ENCODE data around the gene PLPP2.

PLPP2 gene

GRCh38 chr19:292951-293350 lies 1.7 kb upstream of the PLPP2 start:
- DNase-seq, result no peak
- ATAC-seq, result no peak

GRCh38 chr19:292281-292884 lies 1.2 kb upstream of the PLPP2 start:
- DNase-seq (no peak), ATAC-seq (no peak)

- no peak for DNase-seq
- ATAC-seq, result no peak
Measured at GRCh38 chr19:291561-292280, 518 bp upstream of the PLPP2 start.

- ATAC-seq, result no peak
Measured at GRCh38 chr19:290372-291005, 714 bp downstream of the PLPP2 start.

GRCh38 chr19:289651-290371 lies 1.4 kb downstream of the PLPP2 start:
- peak; percentile 28 for DNase-seq

More at GRCh38 chr19:290372-291005, 714 bp downstream of the PLPP2 start:
- DNase-seq, result peak; percentile 33

GRCh38 chr19:288911-289310 lies 2.3 kb downstream of the PLPP2 start:
- no peak for DNase-seq
- ATAC-seq, result no peak

More at GRCh38 chr19:289651-290371, 1.4 kb downstream of the PLPP2 start:
- ATAC-seq, result peak; percentile 69

GRCh38 chr19:287381-287871 lies 3.8 kb downstream of the PLPP2 start:
- DNase-seq, result no peak
- no peak for ATAC-seq

- DNase-seq, result no peak
- ATAC-seq, result no peak
Measured at GRCh38 chr19:283395-283794, 7.8 kb downstream of the PLPP2 start.

- ATAC-seq, result no peak
Measured at GRCh38 chr19:282501-282900, 8.7 kb downstream of the PLPP2 start.

GRCh38 chr19:281992-282391 lies 9.2 kb downstream of the PLPP2 start:
- DNase-seq (no peak), ATAC-seq (no peak)

More at GRCh38 chr19:282501-282900, 8.7 kb downstream of the PLPP2 start:
- DNase-seq, result no peak

GRCh38 chr19:281156-281853 lies 9.9 kb downstream of the PLPP2 start:
- no peak for ATAC-seq
- no peak for DNase-seq

- ATAC-seq (no peak), DNase-seq (no peak)
Measured at GRCh38 chr19:280541-281009, 10.6 kb downstream of the PLPP2 start.

GRCh38 chr19:279656-280055 lies 11.5 kb downstream of the PLPP2 start:
- ATAC-seq, result no peak
- DNase-seq, result no peak

- DNase-seq, result no peak
- ATAC-seq, result no peak
Measured at GRCh38 chr19:279231-279630, 12.0 kb downstream of the PLPP2 start.

- ATAC-seq, result no peak
- no peak for DNase-seq
Measured at GRCh38 chr19:277581-278165, 13.5 kb downstream of the PLPP2 start.

- DNase-seq (no peak), ATAC-seq (no peak)
Measured at GRCh38 chr19:277131-277530, 14.1 kb downstream of the PLPP2 start.

GRCh38 chr19:275958-276646 lies 15.1 kb downstream of the PLPP2 start:
- no peak for ATAC-seq
- no peak for DNase-seq

GRCh38 chr19:275000-275399 lies 16.2 kb downstream of the PLPP2 start:
- ATAC-seq (no peak), DNase-seq (no peak)

GRCh38 chr19:273393-273792 lies 17.8 kb downstream of the PLPP2 start:
- no peak for ATAC-seq
- no peak for DNase-seq

GRCh38 chr19:271856-272255 lies 19.3 kb downstream of the PLPP2 start:
- ATAC-seq (no peak), DNase-seq (no peak)
